Measurements from ENCODE around the gene ZNF536.

ZNF536 gene

DNA sequence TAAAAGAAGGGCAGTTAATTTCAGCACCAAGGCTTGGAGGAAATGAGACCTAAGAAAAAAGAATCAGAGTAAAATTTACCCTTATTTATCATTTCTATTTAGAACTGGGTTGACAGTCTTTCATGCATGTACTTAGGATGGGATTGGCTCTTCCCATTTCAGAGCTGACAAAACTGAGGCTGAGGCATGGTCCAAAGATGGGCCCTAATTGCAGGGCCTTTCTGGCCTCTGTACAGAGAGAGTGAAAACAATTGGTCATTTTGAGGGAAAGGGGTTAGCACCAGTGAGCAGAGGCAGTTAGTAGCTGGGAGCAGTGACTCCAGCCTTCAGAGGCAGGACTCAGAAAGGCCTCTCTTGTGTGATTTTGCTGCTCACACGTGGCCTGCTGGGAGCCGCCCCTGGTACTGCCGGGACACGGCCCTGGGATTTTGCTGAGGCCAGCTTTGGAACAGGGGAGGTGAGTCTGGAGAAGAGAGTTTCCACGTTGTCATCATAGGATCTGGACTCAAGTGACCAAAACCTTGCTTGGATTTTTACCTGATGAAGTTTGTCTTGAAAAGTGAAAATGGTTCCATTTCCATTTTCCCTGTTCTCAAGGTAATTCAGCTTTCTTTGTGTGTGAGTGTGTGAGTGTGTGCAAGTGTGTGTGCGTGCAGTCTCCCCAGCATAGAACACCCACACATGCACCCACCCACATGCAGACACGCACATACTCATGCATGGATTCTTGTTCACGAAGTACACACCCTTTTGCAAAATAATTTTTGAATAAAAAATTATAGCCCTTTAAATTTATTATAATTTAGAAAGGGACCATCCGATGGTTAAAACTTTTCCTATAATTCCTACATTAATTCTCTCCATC is at the start of gene ZNF536:
ZNF536 (plus strand) TSS at position 425 of the 865 bp plus-strand sequence. CDS start 71,179 bp downstream, outside the sequence.
- TF ChIP-seq, protein P1, sequence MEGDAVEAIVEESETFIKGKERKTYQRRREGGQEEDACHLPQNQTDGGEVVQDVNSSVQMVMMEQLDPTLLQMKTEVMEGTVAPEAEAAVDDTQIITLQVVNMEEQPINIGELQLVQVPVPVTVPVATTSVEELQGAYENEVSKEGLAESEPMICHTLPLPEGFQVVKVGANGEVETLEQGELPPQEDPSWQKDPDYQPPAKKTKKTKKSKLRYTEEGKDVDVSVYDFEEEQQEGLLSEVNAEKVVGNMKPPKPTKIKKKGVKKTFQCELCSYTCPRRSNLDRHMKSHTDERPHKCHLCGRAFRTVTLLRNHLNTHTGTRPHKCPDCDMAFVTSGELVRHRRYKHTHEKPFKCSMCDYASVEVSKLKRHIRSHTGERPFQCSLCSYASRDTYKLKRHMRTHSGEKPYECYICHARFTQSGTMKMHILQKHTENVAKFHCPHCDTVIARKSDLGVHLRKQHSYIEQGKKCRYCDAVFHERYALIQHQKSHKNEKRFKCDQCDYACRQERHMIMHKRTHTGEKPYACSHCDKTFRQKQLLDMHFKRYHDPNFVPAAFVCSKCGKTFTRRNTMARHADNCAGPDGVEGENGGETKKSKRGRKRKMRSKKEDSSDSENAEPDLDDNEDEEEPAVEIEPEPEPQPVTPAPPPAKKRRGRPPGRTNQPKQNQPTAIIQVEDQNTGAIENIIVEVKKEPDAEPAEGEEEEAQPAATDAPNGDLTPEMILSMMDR (IDR thresholded peaks at IDR 0.05; ENCODE audit: insufficient read depth, low read depth, low read length, missing control alignments): no peak
- DNase-seq (ENCODE audit: low read depth): no peak
- H3K4me3 ChIP-seq (ENCODE audit: low read depth, low read length): no peak within 1 kb of the TSS

DNA sequence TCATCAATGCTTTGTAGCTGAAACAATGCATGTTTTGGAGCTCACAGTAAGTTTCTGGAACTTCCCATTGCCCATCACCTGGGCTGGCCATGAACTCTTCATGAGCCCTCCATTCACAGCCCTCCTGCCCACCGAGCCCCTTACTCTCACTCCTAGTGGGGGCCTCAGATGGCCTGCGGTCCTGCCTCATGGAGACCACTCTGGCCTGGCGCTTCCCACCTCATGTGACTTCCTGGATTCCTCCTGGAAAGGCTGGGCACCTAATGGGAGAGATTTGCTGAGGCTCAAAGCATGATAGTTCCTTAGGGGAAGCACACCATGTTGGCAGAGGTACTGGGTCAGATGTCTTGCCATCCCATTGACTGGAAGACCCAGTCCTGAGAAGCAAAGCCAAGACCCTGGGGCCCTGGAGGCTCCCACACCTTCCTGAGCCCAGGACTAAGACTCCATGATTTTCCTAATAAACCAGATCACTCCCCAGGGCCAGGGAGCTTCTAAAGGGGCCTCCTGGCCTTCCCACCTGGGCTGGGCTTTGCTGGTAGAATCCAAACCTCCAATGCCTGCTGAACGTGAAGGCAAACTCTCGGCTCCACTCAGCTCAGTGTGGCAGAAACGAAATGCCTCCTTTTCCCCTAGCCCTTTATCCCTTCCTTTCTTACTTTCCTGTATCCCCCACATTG is 49.4 kb upstream of the ZNF536 start:
- TF ChIP-seq, protein P1 (IDR thresholded peaks at IDR 0.05; ENCODE audit: insufficient read depth, low read depth, low read length, missing control alignments): no peak
- no peak for DNase-seq (ENCODE audit: low read depth)
- H3K4me3 ChIP-seq (ENCODE audit: low read depth, low read length): no peak overlapping the region

DNA sequence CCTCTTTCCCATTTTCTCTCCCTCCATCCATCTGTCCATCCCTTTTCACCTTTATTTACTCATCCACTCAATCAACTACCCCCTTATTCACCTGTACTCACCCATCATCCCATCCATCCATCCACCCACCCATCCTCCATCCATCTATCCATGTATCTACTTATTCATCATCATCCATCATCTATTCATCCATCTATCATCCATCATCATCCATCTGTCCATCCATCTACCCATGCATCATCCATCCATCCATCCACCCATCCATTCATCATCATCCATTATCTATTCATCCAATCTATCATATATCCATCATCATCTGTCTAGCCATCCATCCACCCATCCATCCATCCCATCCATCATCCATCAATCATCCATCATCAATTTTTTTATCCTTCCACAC is 48.3 kb upstream of the ZNF536 start:
- no peak overlapping the region for H3K4me3 ChIP-seq (ENCODE audit: low read depth, low read length)
- TF ChIP-seq, protein P1 (IDR thresholded peaks at IDR 0.05; ENCODE audit: insufficient read depth, low read depth, low read length, missing control alignments): no peak
- no peak for DNase-seq (ENCODE audit: low read depth)

DNA sequence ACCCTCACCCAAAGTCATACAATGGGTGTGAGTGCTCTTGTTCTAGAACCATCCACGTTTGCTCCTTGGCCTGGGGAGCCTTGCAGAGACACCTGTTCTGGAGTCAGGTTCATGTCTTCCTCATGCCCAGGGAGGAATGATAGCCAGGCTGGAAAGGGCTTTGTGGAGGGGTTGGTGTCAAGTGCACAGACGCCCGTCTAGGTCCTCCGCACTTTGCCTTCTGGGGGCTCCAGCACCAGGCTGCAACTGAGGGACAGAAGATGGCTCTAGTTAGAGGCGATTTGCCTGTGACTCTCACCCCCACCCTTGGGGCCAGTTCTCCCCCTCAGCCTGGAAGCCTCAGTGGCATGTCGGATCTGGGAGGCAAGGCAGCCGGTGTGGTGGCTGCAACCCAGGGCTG is 47.2 kb upstream of the ZNF536 start:
- no peak for DNase-seq (ENCODE audit: low read depth)
- TF ChIP-seq, protein P1 (IDR thresholded peaks at IDR 0.05; ENCODE audit: insufficient read depth, low read depth, low read length, missing control alignments): no peak
- no peak overlapping the region for H3K4me3 ChIP-seq (ENCODE audit: low read depth, low read length)

DNA sequence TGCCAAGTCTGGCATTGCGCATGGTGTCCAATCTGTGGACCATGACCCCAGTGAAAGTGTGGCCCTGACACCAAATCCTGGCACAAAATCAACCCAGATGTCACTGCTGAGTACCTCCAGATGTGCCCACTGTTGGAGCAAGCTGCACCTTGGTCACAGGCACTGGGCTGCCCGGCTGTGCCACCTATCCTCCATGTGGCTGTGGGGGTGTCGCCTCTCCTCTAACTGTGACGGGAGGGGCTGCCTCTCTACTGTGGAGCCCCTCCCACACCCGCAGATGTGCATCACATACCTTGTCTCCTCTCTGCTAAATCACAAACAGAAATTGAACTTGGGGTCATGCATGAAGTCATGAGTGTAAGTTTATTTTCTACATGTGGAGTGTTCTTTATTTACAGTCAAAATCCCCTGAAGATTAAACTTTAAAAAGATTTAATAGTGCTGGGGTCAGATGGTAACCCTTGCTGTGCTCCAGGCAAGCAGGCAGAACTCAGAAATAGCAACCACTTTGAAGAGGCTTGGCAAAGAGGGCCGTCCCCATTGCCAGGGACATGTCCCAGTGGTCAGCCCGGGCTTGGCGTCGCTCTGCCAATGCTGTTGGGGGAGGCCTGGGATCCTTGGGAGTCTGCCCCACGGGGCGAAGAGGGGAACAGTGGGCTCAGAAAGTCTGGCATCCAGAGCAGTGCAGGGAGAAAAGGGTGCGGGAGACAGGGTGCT is 46.4 kb upstream of the ZNF536 start:
- no peak overlapping the region for H3K4me3 ChIP-seq (ENCODE audit: low read depth, low read length)
- TF ChIP-seq, protein P1 (IDR thresholded peaks at IDR 0.05; ENCODE audit: insufficient read depth, low read depth, low read length, missing control alignments): no peak
- DNase-seq (ENCODE audit: low read depth): no peak

DNA sequence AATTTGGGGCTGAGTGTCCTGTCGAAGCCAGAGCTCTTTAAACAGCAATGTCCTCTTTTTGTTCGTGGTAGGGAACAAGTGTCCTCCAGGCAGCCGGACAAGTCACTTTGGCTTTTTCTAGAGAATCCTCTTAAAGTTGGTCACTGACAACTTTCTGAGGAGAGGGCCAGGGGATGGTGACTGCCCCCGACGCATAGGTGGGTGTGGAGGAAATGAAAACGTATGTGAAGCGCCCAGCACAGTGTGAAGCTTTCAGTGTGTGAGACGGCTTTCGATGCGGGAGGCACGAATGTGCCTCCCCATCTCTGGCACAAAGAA is 45.8 kb upstream of the ZNF536 start:
- no peak for DNase-seq (ENCODE audit: low read depth)
- no peak overlapping the region for H3K4me3 ChIP-seq (ENCODE audit: low read depth, low read length)
- TF ChIP-seq, protein P1 (IDR thresholded peaks at IDR 0.05; ENCODE audit: insufficient read depth, low read depth, low read length, missing control alignments): no peak
